NCI-H128 (cell line): ENCODE measurements around the gene LNX1.

Experiments
- DNase-seq: peaks from one replicate; lab custom pipeline; 2025; ENCODE audit not compliant: unreplicated experiment; lab: John Stamatoyannopoulos, UW

LNX1 gene

DNA sequence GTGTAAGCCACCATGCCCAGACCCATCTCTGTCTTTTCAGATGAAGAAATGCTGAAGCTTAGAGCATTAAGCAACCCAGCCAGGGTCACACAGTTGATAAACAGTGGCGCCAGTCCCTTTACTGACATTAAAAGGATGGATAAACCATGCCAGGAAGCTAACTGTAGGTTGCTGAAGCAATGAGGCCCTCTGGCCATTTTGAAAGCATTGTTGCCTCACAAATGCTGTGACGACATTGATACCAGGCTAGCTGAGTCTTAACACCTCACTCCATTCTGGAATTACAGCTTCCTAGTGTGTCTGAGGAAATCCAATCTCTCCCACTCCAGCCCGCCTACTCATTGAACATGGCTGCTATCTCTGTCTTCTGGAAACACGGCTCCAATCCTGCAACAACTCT is 89.7 kb downstream of the LNX1 start:
- no peak for DNase-seq

DNA sequence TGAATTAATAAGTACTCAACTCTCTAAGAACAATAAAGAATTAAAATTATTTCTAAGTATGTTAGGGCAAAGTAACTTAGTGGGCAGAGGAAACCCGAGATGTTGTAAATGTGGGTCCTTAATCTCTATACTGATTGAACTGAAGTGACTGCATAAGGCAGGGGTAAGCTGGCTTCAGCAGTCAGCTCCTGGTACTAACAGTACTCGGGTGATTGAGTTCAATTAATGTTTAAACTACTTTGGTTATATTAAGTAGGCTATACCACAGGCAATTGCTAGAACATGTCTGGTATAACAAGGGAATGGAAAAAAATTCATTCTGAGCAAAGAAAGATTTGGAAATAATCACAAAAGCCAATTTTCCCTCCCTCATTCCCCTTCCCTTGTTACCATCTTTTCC is 90.7 kb downstream of the LNX1 start:
- no peak for DNase-seq

- no peak for DNase-seq
Measured at GRCh38 chr4:53499791-53500190, 91.5 kb downstream of the LNX1 start.

GRCh38 chr4:53498706-53499105 is 92.6 kb downstream of the LNX1 start:
- DNase-seq = no peak

DNA sequence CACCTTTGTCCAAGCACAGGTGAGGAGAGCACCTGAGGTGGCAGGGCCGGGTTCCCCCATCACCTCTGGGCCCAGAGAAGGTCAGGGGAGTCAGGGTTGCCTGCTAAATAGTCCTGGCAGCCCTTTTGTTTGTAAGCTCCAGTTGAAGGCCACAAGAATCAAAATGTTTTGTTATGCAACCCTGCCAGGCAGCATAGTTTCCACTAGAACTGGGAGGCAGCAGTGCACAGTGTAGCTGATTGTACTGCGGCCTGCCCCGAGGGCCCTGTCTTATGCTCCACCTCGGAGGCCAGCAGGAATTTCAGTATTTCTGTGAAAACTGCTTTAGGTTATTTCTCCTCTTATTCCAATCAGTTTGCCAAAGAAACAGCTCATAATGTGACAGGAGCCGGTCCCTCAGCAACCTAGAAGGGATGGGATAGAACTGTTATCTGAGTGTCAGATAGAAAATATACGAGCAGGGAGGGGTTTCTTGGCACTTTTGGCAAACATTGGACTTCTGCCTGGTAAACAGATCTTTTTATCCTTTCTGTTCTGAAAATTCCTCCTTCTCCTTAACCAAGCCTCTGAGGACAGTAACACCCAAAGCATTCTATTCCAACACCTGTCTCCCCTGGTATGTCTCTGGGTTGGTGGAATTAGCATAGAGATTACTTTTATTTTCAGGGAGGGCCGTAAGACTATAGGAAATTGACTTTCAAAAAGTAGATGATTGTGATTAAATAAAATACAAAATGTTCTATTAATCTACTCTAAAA is 93.6 kb downstream of the LNX1 start:
- DNase-seq = no peak

- no peak for DNase-seq
Measured at GRCh38 chr4:53494851-53495250, 96.4 kb downstream of the LNX1 start.

DNA sequence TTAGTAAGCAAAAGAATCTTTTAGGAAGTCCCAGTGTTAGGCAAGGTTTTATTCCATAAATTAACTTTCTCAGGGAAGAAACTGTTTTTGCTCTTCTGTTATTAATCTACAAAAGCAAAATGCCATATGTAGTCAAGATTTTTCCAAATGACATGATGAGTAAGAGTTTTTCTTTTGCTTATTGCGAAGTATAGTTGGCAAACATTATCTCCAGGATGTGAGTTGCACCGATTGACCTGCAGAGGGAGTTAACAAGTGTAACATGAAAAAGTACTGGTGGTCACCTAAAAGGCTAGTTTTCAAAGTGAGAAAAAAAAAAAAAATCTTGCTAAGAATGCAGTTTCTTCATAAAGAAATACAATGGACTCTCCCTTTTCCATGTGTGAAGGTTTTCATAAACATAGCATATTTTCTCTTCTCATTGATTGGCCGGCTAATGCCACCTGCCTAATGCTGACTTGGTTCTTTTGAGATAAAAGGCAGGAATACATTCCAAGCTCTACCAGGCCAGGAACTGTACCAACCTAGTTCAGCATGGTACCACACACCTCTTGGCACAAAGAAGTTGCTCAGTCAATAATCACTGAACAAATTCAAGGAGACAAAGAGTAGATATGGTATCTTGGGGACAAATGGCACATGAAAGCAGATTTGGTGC is 100.2 kb downstream of the LNX1 start:
- DNase-seq = no peak

- DNase-seq = no peak
Measured at GRCh38 chr4:53490161-53490956, 100.9 kb downstream of the LNX1 start.

GRCh38 chr4:53489279-53489889 is 101.9 kb downstream of the LNX1 start:
- DNase-seq = no peak

DNA sequence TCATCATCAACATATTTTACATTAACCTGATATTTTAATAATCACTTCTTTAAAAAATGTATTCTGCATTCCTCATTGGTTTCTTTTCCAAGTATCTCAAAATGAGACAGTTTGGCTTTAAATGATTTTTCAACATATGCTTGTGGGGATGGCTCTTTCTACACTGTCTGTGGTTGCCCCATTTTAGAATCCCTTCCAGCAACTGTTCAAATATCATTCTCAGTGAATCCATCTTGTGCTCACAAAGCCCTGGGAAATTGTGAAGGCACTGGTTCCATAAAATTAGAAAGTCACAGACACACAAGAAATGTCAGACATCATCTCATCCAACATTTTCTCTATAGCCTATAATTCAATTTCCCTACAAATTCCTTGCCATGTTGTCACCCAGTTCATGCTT is 103.5 kb downstream of the LNX1 start:
- no peak for DNase-seq

- no peak for DNase-seq
Measured at GRCh38 chr4:53485658-53486040, 105.6 kb downstream of the LNX1 start.

GRCh38 chr4:53484911-53485657 is 106.2 kb downstream of the LNX1 start:
- no peak for DNase-seq

GRCh38 chr4:53483250-53483649 is 108.0 kb downstream of the LNX1 start:
- DNase-seq = no peak

GRCh38 chr4:53481586-53481985 is 109.7 kb downstream of the LNX1 start:
- no peak for DNase-seq

- DNase-seq = no peak
Measured at GRCh38 chr4:53480909-53481308, 110.4 kb downstream of the LNX1 start.

- DNase-seq = no peak
Measured at GRCh38 chr4:53479736-53480525, 111.4 kb downstream of the LNX1 start.

DNA sequence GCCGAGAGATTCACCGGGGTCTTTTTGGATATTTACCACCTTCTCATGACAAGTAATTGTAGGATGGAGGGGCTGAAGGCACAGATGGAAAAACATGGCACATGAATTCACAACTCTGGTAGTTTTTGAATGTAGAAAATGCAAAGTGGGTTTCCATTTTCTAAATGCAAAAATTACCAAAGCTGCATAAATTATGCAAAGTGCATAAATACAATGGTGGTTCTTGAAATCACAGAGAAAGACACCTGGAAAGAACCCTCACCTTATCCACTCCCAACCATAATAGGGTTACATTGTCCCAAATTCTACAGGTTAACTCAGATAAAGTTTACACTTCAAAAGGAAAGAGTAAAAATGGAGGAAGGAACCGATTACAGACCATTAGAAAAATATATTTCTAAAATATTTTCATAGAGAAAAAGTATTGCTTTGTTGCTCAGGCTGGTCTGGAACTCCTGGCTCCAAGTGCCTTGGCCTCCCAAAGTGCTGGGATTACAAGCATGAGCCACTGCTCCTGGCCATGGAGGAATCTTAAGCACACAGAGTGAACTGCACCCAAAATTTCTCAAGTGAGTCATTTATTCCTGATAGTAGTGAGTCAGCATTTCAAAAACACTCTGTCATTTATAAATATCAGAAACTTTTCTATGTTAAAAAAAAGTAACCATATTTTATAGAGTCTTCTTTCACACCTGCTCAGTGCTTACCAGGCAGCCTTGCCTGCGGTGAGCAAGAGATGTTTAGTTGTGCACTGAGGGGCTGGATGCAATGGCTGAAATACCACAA is 112.4 kb downstream of the LNX1 start:
- no peak for DNase-seq

DNA sequence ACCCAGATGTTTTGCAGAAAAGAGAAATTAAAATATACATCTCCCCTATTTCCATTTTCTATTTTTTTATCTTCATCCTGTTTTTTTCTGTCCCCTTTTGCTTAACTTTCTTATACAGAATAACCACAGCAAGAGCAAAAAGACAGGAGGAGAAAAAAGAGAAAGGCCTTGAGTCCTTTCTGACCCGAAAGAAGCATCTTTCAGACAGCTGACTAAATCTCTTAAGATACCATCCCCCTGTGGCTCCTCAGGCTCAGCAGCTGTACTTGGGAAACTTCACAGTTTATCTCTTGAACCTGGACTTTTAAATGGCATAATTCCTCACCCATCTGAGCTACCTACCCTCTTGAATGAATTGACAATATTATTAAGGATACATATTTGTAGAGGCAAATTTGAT is 113.7 kb downstream of the LNX1 start:
- DNase-seq = no peak

DNA sequence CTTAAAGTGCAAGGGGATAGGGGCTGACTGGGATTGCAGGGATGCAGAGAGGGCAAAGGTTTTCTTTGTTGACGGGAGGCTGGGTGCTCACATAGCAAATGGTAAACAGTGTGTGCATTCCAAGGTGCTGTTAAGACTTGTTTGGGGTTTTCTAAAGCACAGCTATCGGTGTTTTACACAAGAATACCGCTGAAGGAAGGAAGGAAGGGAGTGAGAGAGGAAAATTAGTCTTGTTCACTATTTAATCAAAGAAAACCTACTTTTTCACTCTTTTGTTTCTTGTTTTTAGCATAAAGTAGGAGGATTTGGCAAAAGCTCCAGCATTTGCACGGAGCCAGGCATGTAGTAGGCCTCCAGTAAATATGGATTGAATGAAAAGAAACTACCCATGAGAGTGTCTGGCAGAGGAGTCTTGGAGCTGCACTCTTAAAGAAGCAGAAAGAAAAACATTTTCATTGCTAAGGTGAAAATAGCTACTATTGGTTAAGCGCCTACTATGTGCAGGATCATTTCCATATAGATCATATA is 114.2 kb downstream of the LNX1 start:
- DNase-seq = no peak
